ENCODE results near the gene TNFSF13B.
"Not testable (repeated sequence)": the region's sequence is repeated elsewhere in the genome, so short reads cannot be mapped to it uniquely, and the experiment has no call there.

DNA sequence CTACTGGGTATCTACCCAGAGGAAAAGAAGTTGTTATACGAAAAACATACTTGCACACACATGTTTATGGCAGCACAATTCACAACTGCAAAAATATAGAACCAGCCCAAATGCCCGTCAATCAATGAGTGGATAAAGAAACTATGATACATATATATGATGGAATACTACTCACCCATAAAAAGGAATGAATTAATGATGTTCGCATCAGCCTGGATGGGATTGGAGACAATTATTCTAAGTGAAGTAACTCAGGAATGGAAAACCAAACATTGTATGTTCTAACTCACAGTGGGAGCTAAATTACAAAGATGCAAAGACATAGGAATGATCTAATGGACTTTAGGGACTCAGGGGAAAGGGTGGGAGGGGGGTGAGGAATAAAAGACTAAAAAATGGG, 1.7 kb upstream of the TNFSF13B start:
- TF ChIP-seq, protein P1, sequence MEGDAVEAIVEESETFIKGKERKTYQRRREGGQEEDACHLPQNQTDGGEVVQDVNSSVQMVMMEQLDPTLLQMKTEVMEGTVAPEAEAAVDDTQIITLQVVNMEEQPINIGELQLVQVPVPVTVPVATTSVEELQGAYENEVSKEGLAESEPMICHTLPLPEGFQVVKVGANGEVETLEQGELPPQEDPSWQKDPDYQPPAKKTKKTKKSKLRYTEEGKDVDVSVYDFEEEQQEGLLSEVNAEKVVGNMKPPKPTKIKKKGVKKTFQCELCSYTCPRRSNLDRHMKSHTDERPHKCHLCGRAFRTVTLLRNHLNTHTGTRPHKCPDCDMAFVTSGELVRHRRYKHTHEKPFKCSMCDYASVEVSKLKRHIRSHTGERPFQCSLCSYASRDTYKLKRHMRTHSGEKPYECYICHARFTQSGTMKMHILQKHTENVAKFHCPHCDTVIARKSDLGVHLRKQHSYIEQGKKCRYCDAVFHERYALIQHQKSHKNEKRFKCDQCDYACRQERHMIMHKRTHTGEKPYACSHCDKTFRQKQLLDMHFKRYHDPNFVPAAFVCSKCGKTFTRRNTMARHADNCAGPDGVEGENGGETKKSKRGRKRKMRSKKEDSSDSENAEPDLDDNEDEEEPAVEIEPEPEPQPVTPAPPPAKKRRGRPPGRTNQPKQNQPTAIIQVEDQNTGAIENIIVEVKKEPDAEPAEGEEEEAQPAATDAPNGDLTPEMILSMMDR (IDR thresholded peaks at IDR 0.05): not testable (repeated sequence)
- TF ChIP-seq POLR2A (IDR thresholded peaks at IDR 0.05): not testable (repeated sequence)
